ENCODE data around the gene SURF6.
"Not testable (repeated sequence)": the region's sequence is repeated elsewhere in the genome, so short reads cannot be mapped to it uniquely, and the experiment has no call there.

Gene SURF6

GRCh38 chr9:133346021-133346785 lies 10.2 kb upstream of the SURF6 start:
- DNase-seq = no peak

GRCh38 chr9:133345596-133345995 lies 9.6 kb upstream of the SURF6 start:
- no peak for DNase-seq

- DNase-seq = no peak
These were observed 9.0 kb upstream of the SURF6 start for GRCh38 chr9:133344979-133345378.

GRCh38 chr9:133344071-133344470 lies 8.1 kb upstream of the SURF6 start:
- no peak for DNase-seq

GRCh38 chr9:133342570-133342969 lies 6.6 kb upstream of the SURF6 start:
- DNase-seq = no peak

GRCh38 chr9:133342069-133342406 lies 6.0 kb upstream of the SURF6 start:
- DNase-seq = no peak

- DNase-seq = no peak
These were observed 5.5 kb upstream of the SURF6 start for GRCh38 chr9:133341369-133342068.

GRCh38 chr9:133340916-133341315 lies 4.9 kb upstream of the SURF6 start:
- DNase-seq = no peak

- no peak for DNase-seq
These were observed 4.3 kb upstream of the SURF6 start for GRCh38 chr9:133340256-133340655.

- no peak for DNase-seq
These were observed 3.7 kb upstream of the SURF6 start for GRCh38 chr9:133339641-133340040.

GRCh38 chr9:133334888-133335287 lies 1.1 kb downstream of the SURF6 start:
- not testable (repeated sequence) for DNase-seq

- no peak for DNase-seq
These were observed 1.8 kb downstream of the SURF6 start for GRCh38 chr9:133334161-133334560.

GRCh38 chr9:133333566-133333965 lies 2.4 kb downstream of the SURF6 start:
- DNase-seq = no peak

- DNase-seq = no peak
These were observed 3.0 kb downstream of the SURF6 start for GRCh38 chr9:133333011-133333410.

- DNase-seq = no peak
These were observed 3.6 kb downstream of the SURF6 start for GRCh38 chr9:133332381-133332730.

GRCh38 chr9:133331641-133332380 lies 4.2 kb downstream of the SURF6 start:
- no peak for DNase-seq

GRCh38 chr9:133331221-133331620 lies 4.8 kb downstream of the SURF6 start:
- no peak for DNase-seq

GRCh38 chr9:133329306-133330156 lies 6.5 kb downstream of the SURF6 start:
- DNase-seq = not testable (repeated sequence)

- no peak for DNase-seq
These were observed 8.0 kb downstream of the SURF6 start for GRCh38 chr9:133327834-133328484.

- not testable (repeated sequence) for DNase-seq
These were observed 9.0 kb downstream of the SURF6 start for GRCh38 chr9:133327021-133327420.

- DNase-seq = no peak
These were observed 11.8 kb downstream of the SURF6 start for GRCh38 chr9:133323991-133324703.

- DNase-seq = no peak
These were observed 12.8 kb downstream of the SURF6 start for GRCh38 chr9:133323211-133323610.
